CD4-positive, alpha-beta memory T cell (primary cell): ENCODE data around the gene RBM23. TPM values are rescaled to one million over a fixed set of nuclear protein-coding genes. Genes with fewer than 3 reads are reported as not detected.
"Not testable (repeated sequence)": the region's sequence is repeated elsewhere in the genome, so short reads cannot be mapped to it uniquely, and the experiment has no call there.

Experiments
- CTCF ChIA-PET: fragments of 350-600 bp; sonication (Branson Sonifier 250); formaldehyde crosslinking; loops from one replicate; lab custom pipeline; 2021; ENCODE audit warnings: inconsistent platforms; ENCODE audit not compliant: partially characterized antibody; lab: Charles Lee
- POLR2A ChIA-PET: fragments of 350-600 bp; sonication (Branson Sonifier 250); formaldehyde crosslinking; loops from one replicate; lab custom pipeline; 2021; ENCODE audit not compliant: partially characterized antibody; lab: Charles Lee
- DNase-seq, 5 donors: peaks; one replicate each; pipeline versions ENCODE4 v3.0.0 to v3.0.0-alpha.2; 2020 to 2022; ENCODE audit warnings: mixed read lengths in 1 of 5
- H3K27ac ChIP-seq: one replicate; pipeline ENCODE4 v1.7.0; 2013; ENCODE audit warnings: low read depth, low read length
- H3K27me3 ChIP-seq: 2 replicates; pipeline ENCODE4 v1.7.0; 2013; ENCODE audit warnings: mild to moderate bottlenecking, low read length, moderate library complexity; ENCODE audit not compliant: insufficient read depth
- H3K36me3 ChIP-seq: 2 replicates; pipeline ENCODE4 v1.7.0; 2013; ENCODE audit warnings: mild to moderate bottlenecking, low read length, moderate library complexity; ENCODE audit not compliant: insufficient read depth
- H3K4me1 ChIP-seq: 2 replicates; pipeline ENCODE4 v1.7.0; 2013; ENCODE audit warnings: mild to moderate bottlenecking, low read length, moderate library complexity; ENCODE audit not compliant: insufficient read depth
- H3K4me3 ChIP-seq, 2 donors: one replicate each; pipeline ENCODE4 v1.7.0; 2013; ENCODE audit warnings: low read length in 2 of 2, mild to moderate bottlenecking in 1 of 2
- H3K9me3 ChIP-seq, 2 donors: one replicate each; pipeline ENCODE4 v1.7.0; 2013; ENCODE audit warnings: low read length in 2 of 2, control low read depth in 1 of 2; ENCODE audit not compliant: control insufficient read depth in 1 of 2
- H3K27ac Mint-ChIP-seq, 7 donors: one replicate each; pipeline ENCODE4 v1.8.0; 2020 to 2021; ENCODE audit warnings: mixed read lengths in 7 of 7, mild to moderate bottlenecking in 6 of 7, inconsistent platforms in 3 of 7, moderate library complexity in 3 of 7
- H3K27me3 Mint-ChIP-seq, 2 donors: one replicate each; pipeline ENCODE4 v1.8.0; 2020 to 2021; ENCODE audit warnings: mixed read lengths in 2 of 2
- H3K36me3 Mint-ChIP-seq, 2 donors: one replicate each; pipeline ENCODE4 v1.8.0; 2020 to 2021; ENCODE audit warnings: mixed read lengths in 2 of 2, inconsistent platforms in 1 of 2, mild to moderate bottlenecking in 1 of 2
- H3K4me1 Mint-ChIP-seq, 4 donors: one replicate each; pipeline ENCODE4 v1.8.0; 2020 to 2021; ENCODE audit warnings: mixed read lengths in 4 of 4, mild to moderate bottlenecking in 1 of 4
- H3K4me3 Mint-ChIP-seq, 8 donors: one replicate each; pipeline ENCODE4 v1.8.0; 2020 to 2021; ENCODE audit warnings: mixed read lengths in 8 of 8, mild to moderate bottlenecking in 7 of 8, moderate library complexity in 6 of 8, inconsistent platforms in 3 of 8
- H3K9me3 Mint-ChIP-seq, 8 donors: one replicate each; pipeline ENCODE4 v1.8.0; 2020 to 2021; ENCODE audit warnings: mixed read lengths in 8 of 8, mild to moderate bottlenecking in 5 of 8, inconsistent platforms in 3 of 8, moderate library complexity in 1 of 8
- intact Hi-C: fragments of 100-400 bp; cut with micrococcal nuclease; formaldehyde crosslinking; loops from one replicate; pipeline ENCODE4 v1.15.1; 2023
- polyA plus RNA-seq, 2 donors: library from polyadenylated mRNA; unstranded; fragments of 300-500 nt; fragmentation: Illumina TruSeq; gene quantifications; one replicate each; pipeline ENCODE4 v1.2.3, GENCODE V29; 2021
- total RNA-seq, 2 experiments: library from RNA; stranded (reverse); gene quantifications; one replicate each; pipeline ENCODE4 v1.2.3, GENCODE V29; 2021

RBM23 gene
- 100 to 1,000 TPM; 119 to 123 TPM for total RNA-seq
- 10 to 100 TPM; 57.1 to 58.3 TPM for polyA plus RNA-seq

DNA sequence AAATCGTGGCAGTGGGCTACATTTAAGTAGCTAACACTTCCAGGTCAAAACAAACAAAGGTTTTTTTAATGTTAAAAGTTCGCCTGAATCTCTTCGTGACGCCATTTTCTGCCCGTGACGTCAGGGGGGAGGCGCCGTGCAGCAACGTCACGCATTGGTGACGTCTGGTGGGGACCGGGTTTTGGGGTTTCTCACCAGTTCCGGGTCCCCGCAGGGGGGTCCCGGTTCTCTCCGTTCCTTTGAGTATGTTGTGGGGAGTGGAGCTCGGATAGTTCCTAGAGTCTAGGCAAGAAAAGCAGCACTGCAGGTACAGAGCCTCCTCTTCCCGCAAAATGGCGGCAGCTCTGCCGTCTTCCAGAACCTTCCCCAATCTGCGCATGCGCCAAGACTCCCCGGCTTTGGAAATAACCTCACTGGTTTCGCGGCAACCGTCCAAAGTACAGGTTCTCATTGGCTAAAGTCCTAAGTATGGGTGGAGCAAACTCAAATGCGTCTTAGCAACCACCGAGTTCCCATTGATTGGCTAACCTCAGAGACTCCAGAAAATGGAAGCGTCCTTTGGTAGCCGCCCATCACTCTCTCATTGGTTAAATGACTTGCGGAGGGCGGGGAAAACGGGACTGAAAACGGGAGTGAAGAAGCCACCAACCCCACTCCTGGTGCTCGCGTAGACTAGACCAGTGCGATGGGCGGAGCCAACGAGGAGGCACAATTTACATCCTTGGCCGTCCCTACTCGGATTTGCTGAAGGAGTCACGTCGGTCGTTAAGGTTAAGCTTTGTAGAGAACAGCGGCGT lies at the start of gene RBM23:
RBM23 (minus strand) TSS at position 346 of the 797 bp plus-strand sequence.
- DNase-seq, result peak; percentile 99 to 100 (median 100)
- H3K4me3 ChIP-seq, result peak within 1 kb of the TSS; percentile 67 to 93
- H3K4me3 Mint-ChIP-seq, result peak within 1 kb of the TSS; percentile 94 to 99 (median 96)
- peaks cover 0 to 4% of the 10 kb centered on the region in 2 donors for H3K27me3 Mint-ChIP-seq
- peak within 1 kb of the TSS; percentile 98 for H3K27ac ChIP-seq
- peaks cover 13 to 56% (median 33%) of the 10 kb centered on the region in 4 donors for H3K4me1 Mint-ChIP-seq
- intact Hi-C loops, result loop anchor here (1.0 to 5.0 kb wide), 8 partner anchors 10 to 402 kb away; partner anchors contain the start of genes ACIN1, C14orf119, DAD1 and LRP10
- H3K36me3 Mint-ChIP-seq, result peaks cover 16 to 66% of the 10 kb centered on the region in 2 donors
- POLR2A ChIA-PET, result interaction anchor here (0.6 to 5.4 kb wide), 31 partner anchors 8 to 1408 kb away, joined by 3 to 120 read pairs (median 4); partner anchors contain the start of genes ACIN1, C14orf119, DAD1 and HAUS4
- peaks cover 0 to 8% (median 0%) of the 10 kb centered on the region in 8 donors for H3K9me3 Mint-ChIP-seq
- H3K27me3 ChIP-seq, result no peaks in the 10 kb centered on the region
- no peaks in the 10 kb centered on the region for H3K9me3 ChIP-seq
- peaks cover 19% of the 10 kb centered on the region for H3K36me3 ChIP-seq
- peaks cover 40% of the 10 kb centered on the region for H3K4me1 ChIP-seq
- peak within 1 kb of the TSS; percentile 99 to 100 (median 100) for H3K27ac Mint-ChIP-seq
- CTCF ChIA-PET, result interaction anchor here (1.2 to 6.6 kb wide), 16 partner anchors 10 to 362 kb away, joined by 3 to 72 read pairs (median 6); partner anchors contain the start of genes AJUBA, HAUS4, LRP10 and MRPL52

DNA sequence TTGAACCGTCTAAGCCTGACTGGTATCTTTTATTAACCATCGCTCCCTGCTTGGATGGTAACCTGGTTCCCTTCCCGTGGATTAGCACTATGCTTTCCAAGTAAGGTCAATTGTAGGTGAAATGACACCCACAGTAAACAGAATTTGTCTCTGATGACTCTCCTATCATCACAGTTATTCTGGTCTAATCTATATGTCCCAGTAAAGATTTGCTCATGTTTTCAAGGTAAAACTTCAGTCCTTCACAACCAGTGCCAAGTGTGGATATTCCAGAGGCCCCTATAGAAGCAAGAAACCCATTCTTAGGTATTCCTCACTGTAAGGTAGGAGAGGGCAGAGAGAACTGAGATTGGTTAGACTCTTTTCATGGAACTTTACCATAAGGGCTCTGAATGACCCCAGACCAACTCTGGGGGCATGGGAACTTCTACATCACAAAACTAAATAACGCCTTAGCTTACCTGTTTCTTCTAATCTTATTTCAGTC lies 47.9 kb upstream of the RBM23 start:
- H3K4me1 Mint-ChIP-seq, result no peaks in the 10 kb centered on the region
- Histone ChIP-seq H3K36me3 (no peaks in the 10 kb centered on the region), H3K9me3 (no peaks in the 10 kb centered on the region), H3K27ac (no peak overlapping the region), H3K4me3 (no peak overlapping the region), H3K27me3 (no peaks in the 10 kb centered on the region), H3K4me1 (no peaks in the 10 kb centered on the region)
- peaks cover 0 to 1% (median 0%) of the 10 kb centered on the region in 8 donors for H3K9me3 Mint-ChIP-seq
- H3K36me3 Mint-ChIP-seq, result peaks cover 0 to 3% of the 10 kb centered on the region in 2 donors
- ChIA-PET POLR2A (no interaction called here), CTCF (interaction anchor here (23.8 to 38.6 kb wide), 2 partner anchors 18 to 93 kb away, joined by 395 to 1070 read pairs; partner anchors contain the start of genes AJUBA and CDH24)
- no peak overlapping the region for H3K4me3 Mint-ChIP-seq
- DNase-seq, result no peak
- H3K27ac Mint-ChIP-seq, result no peak overlapping the region
- peaks cover 0 to 3% of the 10 kb centered on the region in 2 donors for H3K27me3 Mint-ChIP-seq
- intact Hi-C loops, result no loop called here

DNA sequence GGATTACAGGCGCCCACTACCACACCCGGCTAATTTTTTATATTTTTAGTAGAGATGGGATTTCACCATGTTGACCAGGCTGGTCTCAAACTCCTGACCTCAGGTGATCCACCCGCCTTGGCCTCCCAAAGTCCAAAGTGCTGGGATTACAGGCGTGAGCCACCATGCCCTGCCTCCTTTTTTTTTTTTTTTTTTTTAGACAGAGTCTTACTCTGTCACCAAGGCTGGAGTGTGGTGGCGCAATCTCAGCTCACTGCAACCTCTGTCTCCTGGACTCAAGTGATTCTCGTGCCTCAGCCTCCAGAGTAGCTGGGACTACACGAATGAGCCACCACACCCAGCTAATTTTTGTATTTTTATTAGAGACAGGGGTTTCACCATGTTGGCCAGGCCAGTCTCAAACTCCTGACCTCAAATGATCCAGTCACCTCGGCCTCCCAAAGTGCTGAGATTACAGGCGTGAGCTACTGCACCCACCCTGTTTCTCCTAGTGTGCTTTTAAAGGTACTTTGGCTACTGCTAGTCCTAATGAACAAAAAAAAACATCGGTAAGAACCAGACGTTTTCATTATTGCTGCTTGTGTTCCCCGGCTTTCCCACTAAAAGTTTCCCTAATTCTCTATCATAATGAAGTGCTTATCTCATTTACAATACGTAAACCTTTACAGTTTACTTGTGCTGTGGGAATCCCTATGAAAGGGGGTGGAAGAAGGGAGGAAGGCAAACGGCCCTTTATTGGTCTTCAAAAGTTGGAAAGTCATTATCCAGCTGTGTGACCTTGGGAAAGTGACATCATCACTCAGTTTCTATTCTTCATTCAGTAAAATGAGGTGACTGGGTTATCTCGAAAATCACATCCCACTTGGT lies 47.2 kb upstream of the RBM23 start:
- intact Hi-C loops, H3K27ac ChIP-seq, H3K27me3 ChIP-seq, H3K36me3 ChIP-seq, DNase-seq, H3K9me3 Mint-ChIP-seq, H3K4me1 ChIP-seq, H3K27me3 Mint-ChIP-seq, H3K27ac Mint-ChIP-seq, H3K9me3 ChIP-seq, H3K4me3 Mint-ChIP-seq, H3K4me3 ChIP-seq, H3K4me1 Mint-ChIP-seq, H3K36me3 Mint-ChIP-seq, POLR2A ChIA-PET: not testable (repeated sequence)
- CTCF ChIA-PET, result interaction anchor here (23.8 to 38.6 kb wide), 2 partner anchors 19 to 94 kb away, joined by 395 to 1070 read pairs; partner anchors contain the start of genes AJUBA and CDH24

DNA sequence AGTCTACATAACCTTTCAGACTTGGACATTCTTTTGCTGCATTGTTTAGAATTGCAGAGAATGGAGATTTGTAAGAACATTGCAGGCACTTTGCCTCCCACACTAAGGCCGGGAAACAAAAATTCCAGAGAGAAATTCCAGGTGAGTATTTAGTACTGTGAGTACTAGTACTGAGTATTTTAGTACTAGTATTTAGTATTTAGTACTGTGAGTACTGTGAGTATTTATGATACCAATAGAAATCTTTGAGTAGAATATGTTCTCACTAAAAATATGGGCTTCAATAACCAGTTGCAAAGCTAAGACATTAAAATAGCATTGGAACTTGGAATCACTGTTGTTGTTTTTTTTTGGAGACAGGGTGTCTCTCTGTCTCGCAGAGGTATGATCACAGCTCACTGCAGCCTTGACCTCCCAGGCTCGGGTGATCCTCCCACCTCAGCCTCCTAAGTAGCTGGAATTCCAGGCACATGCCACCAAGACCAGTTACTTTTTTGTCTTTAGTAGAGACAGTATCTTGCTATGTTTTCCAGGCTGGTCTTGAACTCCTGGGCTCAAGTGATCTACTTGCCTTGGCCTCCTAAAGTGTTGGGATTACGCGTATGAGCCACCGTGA lies 43.2 kb upstream of the RBM23 start:
- Mint-ChIP-seq H3K4me3 (no peak overlapping the region), H3K27ac (no peak overlapping the region)
- POLR2A ChIA-PET, result interaction anchor here (0.7 kb wide), 1 partner anchor 135 kb away, joined by 3 read pairs; no protein-coding TSS in a partner anchor

DNA sequence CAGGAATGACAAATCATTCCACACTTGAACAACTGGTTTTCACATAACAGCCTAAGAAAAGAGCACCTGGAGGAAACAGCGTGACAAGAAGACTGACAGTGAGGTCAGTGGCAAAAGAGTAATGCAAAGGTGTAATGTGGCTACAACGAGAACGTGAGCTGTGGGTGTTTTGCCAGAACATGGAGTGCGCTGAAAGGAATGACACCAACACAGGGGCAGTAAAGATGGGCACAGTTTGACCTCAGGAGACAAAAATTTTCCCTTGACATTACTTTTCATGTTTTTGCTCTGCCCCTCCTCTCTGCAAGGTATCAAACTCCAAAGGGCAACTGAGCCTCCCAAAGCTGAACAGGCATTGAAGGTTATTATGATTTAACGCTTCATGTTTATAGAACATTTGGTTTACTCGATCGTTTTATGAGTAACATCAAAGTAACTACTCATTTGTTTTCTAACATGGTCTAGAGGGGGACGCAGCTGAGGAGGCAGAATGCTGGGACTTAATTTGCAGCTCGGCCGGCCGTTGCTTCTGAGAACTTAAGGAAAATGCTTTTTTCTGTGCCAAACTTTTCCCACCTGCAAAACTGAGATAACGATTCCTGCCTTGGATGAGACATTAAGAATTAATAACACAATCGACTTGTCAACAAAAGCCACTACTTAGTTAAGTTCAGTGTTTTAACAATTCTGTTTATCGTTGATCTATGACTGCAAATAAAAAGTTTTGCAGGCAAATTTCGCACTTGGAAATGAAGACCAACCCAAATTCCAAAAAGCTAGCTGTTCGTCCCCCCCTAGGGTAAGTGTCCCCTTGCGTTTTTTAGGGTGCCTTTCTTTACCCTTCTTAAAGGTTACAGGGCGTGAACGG lies 37.0 kb upstream of the RBM23 start:
- Mint-ChIP-seq H3K36me3 (peaks cover 5 to 15% of the 10 kb centered on the region in 2 donors), H3K4me1 (peaks cover 13 to 22% (median 16%) of the 10 kb centered on the region in 4 donors), H3K9me3 (no peaks in the 10 kb centered on the region), H3K27ac (peak overlapping the region; percentile 92 to 95 (median 93)), H3K4me3 (peak overlapping the region; percentile 91 to 94 (median 92)), H3K27me3 (no peaks in the 10 kb centered on the region)
- no peaks in the 10 kb centered on the region for H3K9me3 ChIP-seq
- intact Hi-C loops, result loop anchor here (1.0 kb wide), 1 partner anchor 85 kb away; the partner anchor contains the start of gene LRP10
- H3K36me3 ChIP-seq, result no peaks in the 10 kb centered on the region
- peak overlapping the region; percentile 30 to 89 for H3K4me3 ChIP-seq
- CTCF ChIA-PET, result interaction anchor here (0.6 to 23.8 kb wide), 18 partner anchors 7 to 1042 kb away, joined by 3 to 395 read pairs (median 6); partner anchors contain the start of genes AJUBA, CDH24 and PRMT5
- POLR2A ChIA-PET, result interaction anchor here (0.7 to 3.5 kb wide), 18 partner anchors 9 to 400 kb away, joined by 3 to 36 read pairs (median 6); partner anchors contain the start of genes ACIN1, AJUBA, C14orf119 and LRP10
- peak overlapping the region; percentile 79 for H3K27ac ChIP-seq
- peak in 1 of 5 donors; percentile 11 for DNase-seq
- H3K4me1 ChIP-seq, result peaks cover 16% of the 10 kb centered on the region
- H3K27me3 ChIP-seq, result no peaks in the 10 kb centered on the region

More for the DNA sequence above, 43.2 kb upstream of the RBM23 start:
- peaks cover 0 to 6% (median under 1%) of the 10 kb centered on the region in 4 donors for H3K4me1 Mint-ChIP-seq
- Histone ChIP-seq H3K4me3 (no peak overlapping the region), H3K4me1 (peaks cover 7% of the 10 kb centered on the region), H3K27ac (no peak overlapping the region), H3K9me3 (no peaks in the 10 kb centered on the region), H3K36me3 (no peaks in the 10 kb centered on the region), H3K27me3 (no peaks in the 10 kb centered on the region)
- CTCF ChIA-PET, result interaction anchor here (1.1 to 38.6 kb wide), 6 partner anchors 7 to 135 kb away, joined by 3 to 1070 read pairs (median 16); partner anchors contain the start of genes AJUBA and CDH24
- H3K36me3 Mint-ChIP-seq, result no peaks in the 10 kb centered on the region
- no peaks in the 10 kb centered on the region for H3K9me3 Mint-ChIP-seq
- no peaks in the 10 kb centered on the region for H3K27me3 Mint-ChIP-seq
- DNase-seq, result no peak
- intact Hi-C loops, result no loop called here
